ENCODE data around the gene RUNDC3A.

Gene RUNDC3A

GRCh38 chr17:44314869-44315661, 6.7 kb downstream of the RUNDC3A start:
- TF ChIP-seq SUZ12 (IDR thresholded peaks at IDR 0.05; ENCODE audit: extremely low read depth, insufficient read depth, insufficient read length) (no peak), YY1 (IDR thresholded peaks at IDR 0.05; ENCODE audit: insufficient read depth, insufficient read length) (no peak), ZNF274 (IDR thresholded peaks at IDR 0.05; ENCODE audit: low read depth, low read length) (no peak)
- peak; percentile 28 for DNase-seq (ENCODE audit: low read depth, low spot score)
- peak overlapping the region; percentile 57 for H3K4me3 ChIP-seq (ENCODE audit: insufficient read length, low read depth)
- peak overlapping the region; percentile 71 for H3K9ac ChIP-seq (ENCODE audit: insufficient read length, low read depth)
- H3K36me3 ChIP-seq (ENCODE audit: insufficient read depth, insufficient read length, low read length), result peaks cover 18% of the 10 kb centered on the region
- peaks cover 21% of the 10 kb centered on the region for H3K27me3 ChIP-seq (ENCODE audit: insufficient read depth, insufficient read length)
- peaks cover 39% of the 10 kb centered on the region for H3K4me1 ChIP-seq (ENCODE audit: insufficient read depth, insufficient read length)
- no peaks in the 10 kb centered on the region for H3K9me3 ChIP-seq (ENCODE audit: insufficient read depth, low read length)

- H3K9me3 ChIP-seq (ENCODE audit: insufficient read depth, low read length), result no peaks in the 10 kb centered on the region
- TF ChIP-seq YY1 (IDR thresholded peaks at IDR 0.05; ENCODE audit: insufficient read depth, insufficient read length) (no peak), SUZ12 (IDR thresholded peaks at IDR 0.05; ENCODE audit: extremely low read depth, insufficient read depth, insufficient read length) (no peak), ZNF274 (IDR thresholded peaks at IDR 0.05; ENCODE audit: low read depth, low read length) (no peak)
- peak; percentile 58 for DNase-seq (ENCODE audit: low read depth, low spot score)
- H3K4me3 ChIP-seq (ENCODE audit: insufficient read length, low read depth), result peak overlapping the region; percentile 57
- H3K9ac ChIP-seq (ENCODE audit: insufficient read length, low read depth), result peak overlapping the region; percentile 80
- peaks cover 38% of the 10 kb centered on the region for H3K4me1 ChIP-seq (ENCODE audit: insufficient read depth, insufficient read length)
- H3K36me3 ChIP-seq (ENCODE audit: insufficient read depth, insufficient read length, low read length), result peaks cover 28% of the 10 kb centered on the region
- H3K27me3 ChIP-seq (ENCODE audit: insufficient read depth, insufficient read length), result peaks cover 20% of the 10 kb centered on the region
Measured at GRCh38 chr17:44315760-44316731, 7.6 kb downstream of the RUNDC3A start.

- Histone ChIP-seq H3K9me3 (ENCODE audit: insufficient read depth, low read length) (no peaks in the 10 kb centered on the region), H3K4me3 (ENCODE audit: insufficient read length, low read depth) (no peak overlapping the region), H3K36me3 (ENCODE audit: insufficient read depth, insufficient read length, low read length) (peaks cover 43% of the 10 kb centered on the region), H3K4me1 (ENCODE audit: insufficient read depth, insufficient read length) (peaks cover 35% of the 10 kb centered on the region), H3K27me3 (ENCODE audit: insufficient read depth, insufficient read length) (peaks cover 20% of the 10 kb centered on the region), H3K9ac (ENCODE audit: insufficient read length, low read depth) (no peak overlapping the region)
- DNase-seq (ENCODE audit: low read depth, low spot score), result no peak
- TF ChIP-seq SUZ12 (IDR thresholded peaks at IDR 0.05; ENCODE audit: extremely low read depth, insufficient read depth, insufficient read length) (no peak), YY1 (IDR thresholded peaks at IDR 0.05; ENCODE audit: insufficient read depth, insufficient read length) (no peak), ZNF274 (IDR thresholded peaks at IDR 0.05; ENCODE audit: low read depth, low read length) (no peak)
Measured at GRCh38 chr17:44317545-44317944, 9.1 kb downstream of the RUNDC3A start.

GRCh38 chr17:44318077-44318892, 9.9 kb downstream of the RUNDC3A start:
- Histone ChIP-seq H3K9me3 (ENCODE audit: insufficient read depth, low read length) (no peaks in the 10 kb centered on the region), H3K36me3 (ENCODE audit: insufficient read depth, insufficient read length, low read length) (peaks cover 47% of the 10 kb centered on the region), H3K4me1 (ENCODE audit: insufficient read depth, insufficient read length) (peaks cover 30% of the 10 kb centered on the region), H3K4me3 (ENCODE audit: insufficient read length, low read depth) (no peak overlapping the region), H3K27me3 (ENCODE audit: insufficient read depth, insufficient read length) (peaks cover 20% of the 10 kb centered on the region), H3K9ac (ENCODE audit: insufficient read length, low read depth) (no peak overlapping the region)
- TF ChIP-seq YY1 (IDR thresholded peaks at IDR 0.05; ENCODE audit: insufficient read depth, insufficient read length), result no peak
- no peak for TF ChIP-seq SUZ12 (IDR thresholded peaks at IDR 0.05; ENCODE audit: extremely low read depth, insufficient read depth, insufficient read length)
- TF ChIP-seq ZNF274 (IDR thresholded peaks at IDR 0.05; ENCODE audit: low read depth, low read length), result no peak
- no peak for DNase-seq (ENCODE audit: low read depth, low spot score)

- Histone ChIP-seq H3K4me3 (ENCODE audit: insufficient read length, low read depth) (no peak overlapping the region), H3K9me3 (ENCODE audit: insufficient read depth, low read length) (no peaks in the 10 kb centered on the region), H3K36me3 (ENCODE audit: insufficient read depth, insufficient read length, low read length) (peaks cover 50% of the 10 kb centered on the region), H3K4me1 (ENCODE audit: insufficient read depth, insufficient read length) (peaks cover 30% of the 10 kb centered on the region), H3K9ac (ENCODE audit: insufficient read length, low read depth) (no peak overlapping the region), H3K27me3 (ENCODE audit: insufficient read depth, insufficient read length) (peaks cover 7% of the 10 kb centered on the region)
- TF ChIP-seq ZNF274 (IDR thresholded peaks at IDR 0.05; ENCODE audit: low read depth, low read length), result no peak
- no peak for TF ChIP-seq YY1 (IDR thresholded peaks at IDR 0.05; ENCODE audit: insufficient read depth, insufficient read length)
- no peak for TF ChIP-seq SUZ12 (IDR thresholded peaks at IDR 0.05; ENCODE audit: extremely low read depth, insufficient read depth, insufficient read length)
- DNase-seq (ENCODE audit: low read depth, low spot score), result no peak
Measured at GRCh38 chr17:44320066-44320465, 11.7 kb downstream of the RUNDC3A start.

- TF ChIP-seq SUZ12 (IDR thresholded peaks at IDR 0.05; ENCODE audit: extremely low read depth, insufficient read depth, insufficient read length) (no peak), YY1 (IDR thresholded peaks at IDR 0.05; ENCODE audit: insufficient read depth, insufficient read length) (no peak), ZNF274 (IDR thresholded peaks at IDR 0.05; ENCODE audit: low read depth, low read length) (no peak)
- Histone ChIP-seq H3K27me3 (ENCODE audit: insufficient read depth, insufficient read length) (no peaks in the 10 kb centered on the region), H3K4me1 (ENCODE audit: insufficient read depth, insufficient read length) (peaks cover 23% of the 10 kb centered on the region), H3K9ac (ENCODE audit: insufficient read length, low read depth) (peak overlapping the region; percentile 27), H3K4me3 (ENCODE audit: insufficient read length, low read depth) (no peak overlapping the region), H3K9me3 (ENCODE audit: insufficient read depth, low read length) (no peaks in the 10 kb centered on the region), H3K36me3 (ENCODE audit: insufficient read depth, insufficient read length, low read length) (peaks cover 50% of the 10 kb centered on the region)
- no peak for DNase-seq (ENCODE audit: low read depth, low spot score)
Measured at GRCh38 chr17:44321246-44322120, 13.1 kb downstream of the RUNDC3A start.
